NCI-H2107 treated with DMSO at 0.1 percent for 48 hours (cell line): Measurements from ENCODE around the gene LITAFD.

Experiments
- DNase-seq: peaks from one replicate; lab custom pipeline; 2025; ENCODE audit not compliant: unreplicated experiment; lab: John Stamatoyannopoulos, UW

Gene LITAFD

GRCh38 chr16:8919089-8919933, 37.2 kb downstream of the LITAFD start:
- DNase-seq: no peak

GRCh38 chr16:8919934-8920462, 37.8 kb downstream of the LITAFD start:
- no peak for DNase-seq

- DNase-seq: no peak
Measured at GRCh38 chr16:8920645-8921346, 38.6 kb downstream of the LITAFD start.

GRCh38 chr16:8921347-8921984, 39.3 kb downstream of the LITAFD start:
- no peak for DNase-seq

GRCh38 chr16:8923199-8923598, 41.0 kb downstream of the LITAFD start:
- DNase-seq: no peak

GRCh38 chr16:8924214-8924613, 42.1 kb downstream of the LITAFD start:
- DNase-seq: no peak

GRCh38 chr16:8925455-8925854, 43.3 kb downstream of the LITAFD start:
- no peak for DNase-seq

GRCh38 chr16:8926827-8927226, 44.7 kb downstream of the LITAFD start:
- DNase-seq: no peak

- DNase-seq: no peak
Measured at GRCh38 chr16:8928467-8928957, 46.4 kb downstream of the LITAFD start.

GRCh38 chr16:8929086-8929748, 47.1 kb downstream of the LITAFD start:
- DNase-seq: peak; percentile 96

GRCh38 chr16:8931859-8932258, 49.7 kb downstream of the LITAFD start:
- DNase-seq: no peak

- DNase-seq: no peak
Measured at GRCh38 chr16:8934601-8935000, 52.5 kb downstream of the LITAFD start.
